Gastroesophageal sphincter (tissue), 4 donors: ENCODE data around the gene DDX31. TPM values are rescaled to one million over a fixed set of nuclear protein-coding genes. Genes with fewer than 3 reads are reported as not detected.

Experiments used
- ATAC-seq: fragments of 150-250 bp; one replicate; pipeline ENCODE4 v1.9.1; 2016; ENCODE audit warnings: mild to moderate bottlenecking, moderate library complexity
- H3K27ac ChIP-seq, 4 donors: fragments of 200-600 bp; sonication (generic) in 3 of 4; 1 replicate in 3 of 4; 2 replicates in 1 of 4; pipeline ENCODE4 v1.5.1; 2016 to 2019
- H3K27me3 ChIP-seq: fragments of 200-600 bp; sonication (generic); one replicate; pipeline ENCODE4 v1.5.1; 2019
- H3K36me3 ChIP-seq, 2 donors: fragments of 200-600 bp; sonication (generic); one replicate each; pipeline ENCODE4 v1.5.1; 2019; ENCODE audit warnings: control low read depth in 1 of 2
- H3K4me1 ChIP-seq, 3 donors: fragments of 200-600 bp; sonication (generic); 1 replicate in 2 of 3; 2 replicates in 1 of 3; pipeline ENCODE4 v1.5.1; 2016 to 2019; ENCODE audit warnings: control low read depth in 2 of 3
- H3K4me3 ChIP-seq, 2 donors: fragments of 200-600 bp; sonication (generic); one replicate each; pipeline ENCODE4 v1.5.1; 2019; ENCODE audit warnings: mild to moderate bottlenecking in 1 of 2, moderate library complexity in 1 of 2
- H3K9me3 ChIP-seq, 3 donors: fragments of 200-600 bp; sonication (generic); one replicate each; pipeline ENCODE4 v1.5.1; 2017 to 2019; ENCODE audit warnings: control low read depth in 2 of 3
- CTCF ChIP-seq, 4 experiments: fragments of 200-600 bp in 2 of 4; fragments of 450-650 bp in 2 of 4; sonication (generic) in 1 of 4; IDR thresholded peaks; one replicate each; pipeline ENCODE4 v1.5.1; 2017 to 2019; ENCODE audit warnings: antibody characterized with exemption in 4 of 4, mild to moderate bottlenecking in 2 of 4, moderate library complexity in 2 of 4
- EP300 ChIP-seq: sonication (generic); formaldehyde crosslinking; IDR thresholded peaks from one replicate; pipeline ENCODE4 v1.6.1; 2017; ENCODE audit warnings: antibody characterized with exemption, mild to moderate bottlenecking
- POLR2A ChIP-seq, 2 donors: fragments of 450-650 bp; IDR thresholded peaks; one replicate each; pipeline ENCODE4 v1.6.1; 2017; ENCODE audit warnings: antibody characterized with exemption in 2 of 2, mild to moderate bottlenecking in 2 of 2, moderate library complexity in 1 of 2
- POLR2AphosphoS5 ChIP-seq: sonication (generic); formaldehyde crosslinking; IDR thresholded peaks from one replicate; pipeline ENCODE4 v1.6.1; 2017; ENCODE audit warnings: antibody characterized with exemption
- WGBS, 2 donors: methylation state at CpG; one replicate each; pipeline ENCODE4 v1.1.5; 2018; ENCODE audit warnings: low coverage in 1 of 2; 5-methylcytosine and 5-hydroxymethylcytosine counted together
- total RNA-seq, 4 donors: library from RNA; depleted of rRNA; stranded (reverse); fragments of >200 nt; gene quantifications; one replicate each; pipeline ENCODE4 v1.1.0, GENCODE V29; 2016

The DDX31 gene
- total RNA-seq, 4 donors from 2014 or later: 8.3 to 10.3 (median 9.3) TPM

- no peak for ATAC-seq
- H3K36me3 ChIP-seq: peaks cover 4 to 54% of the 10 kb centered on the region in 2 donors
- no peaks in the 10 kb centered on the region for H3K9me3 ChIP-seq
- no peaks in the 10 kb centered on the region for H3K4me1 ChIP-seq
- H3K27ac ChIP-seq: no peak overlapping the region
- H3K4me3 ChIP-seq: no peak overlapping the region
- TF ChIP-seq POLR2AphosphoS5: no peak
- no peak for TF ChIP-seq EP300
- no peak for TF ChIP-seq POLR2A (IDR thresholded peaks at IDR 0.05)
- TF ChIP-seq CTCF (IDR thresholded peaks at IDR 0.05): no peak
- H3K27me3 ChIP-seq: no peaks in the 10 kb centered on the region
- WGBS, 2 donors: 84 to 100% methylated on average over 1 to 10 of the region's 12 CpGs
Observed at GRCh38 chr9:132662152-132662945, 7.4 kb downstream of the DDX31 start.

- WGBS, 2 donors: 88 to 90% methylated on average over 4 to 6 of the region's 7 CpGs
- Histone ChIP-seq H3K4me1 (no peaks in the 10 kb centered on the region), H3K4me3 (no peak overlapping the region), H3K9me3 (no peaks in the 10 kb centered on the region), H3K36me3 (peaks cover 4 to 87% of the 10 kb centered on the region in 2 donors), H3K27ac (no peak overlapping the region), H3K27me3 (no peaks in the 10 kb centered on the region)
- no peak for ATAC-seq
- TF ChIP-seq POLR2AphosphoS5 (no peak), CTCF (IDR thresholded peaks at IDR 0.05) (no peak), EP300 (no peak), POLR2A (IDR thresholded peaks at IDR 0.05) (no peak)
Observed at GRCh38 chr9:132656299-132656698, 13.5 kb downstream of the DDX31 start.

GRCh38 chr9:132651259-132651658 is 18.5 kb downstream of the DDX31 start:
- no peak overlapping the region for H3K4me3 ChIP-seq
- TF ChIP-seq POLR2A (IDR thresholded peaks at IDR 0.05): no peak
- TF ChIP-seq POLR2AphosphoS5: no peak
- TF ChIP-seq CTCF (IDR thresholded peaks at IDR 0.05): no peak
- TF ChIP-seq EP300: no peak
- H3K27me3 ChIP-seq: no peaks in the 10 kb centered on the region
- no peak for ATAC-seq
- no peak overlapping the region for H3K27ac ChIP-seq
- 84 to 92% methylated on average over 6 of the region's 6 CpGs for WGBS, 2 donors
- H3K36me3 ChIP-seq: peaks cover 0 to 87% of the 10 kb centered on the region in 2 donors
- H3K4me1 ChIP-seq: no peaks in the 10 kb centered on the region
- no peaks in the 10 kb centered on the region for H3K9me3 ChIP-seq

- no peak for ATAC-seq
- H3K36me3 ChIP-seq: peaks cover 0 to 93% of the 10 kb centered on the region in 2 donors
- TF ChIP-seq CTCF (IDR thresholded peaks at IDR 0.05) (no peak), EP300 (no peak), POLR2AphosphoS5 (no peak), POLR2A (IDR thresholded peaks at IDR 0.05) (no peak)
- H3K4me1 ChIP-seq: no peaks in the 10 kb centered on the region
- H3K27ac ChIP-seq: no peak overlapping the region
- 83 to 88% methylated on average over 3 of the region's 3 CpGs for WGBS, 2 donors
- no peaks in the 10 kb centered on the region for H3K9me3 ChIP-seq
- no peaks in the 10 kb centered on the region for H3K27me3 ChIP-seq
- H3K4me3 ChIP-seq: no peak overlapping the region
Observed at GRCh38 chr9:132648685-132649084, 21.1 kb downstream of the DDX31 start.

- no peak for ATAC-seq
- Histone ChIP-seq H3K27me3 (no peaks in the 10 kb centered on the region), H3K9me3 (no peaks in the 10 kb centered on the region), H3K36me3 (peaks cover 0 to 97% of the 10 kb centered on the region in 2 donors), H3K4me1 (no peaks in the 10 kb centered on the region), H3K27ac (no peak overlapping the region), H3K4me3 (no peak overlapping the region)
- 74 to 81% methylated on average over 7 of the region's 7 CpGs for WGBS, 2 donors
- TF ChIP-seq POLR2AphosphoS5 (no peak), POLR2A (IDR thresholded peaks at IDR 0.05) (no peak), EP300 (no peak), CTCF (IDR thresholded peaks at IDR 0.05) (no peak)
Observed at GRCh38 chr9:132648283-132648682, 21.5 kb downstream of the DDX31 start.
